ENCODE results near the gene LRRFIP1.

Gene LRRFIP1

GRCh38 chr2:237732790-237733381 is 105.5 kb downstream of the LRRFIP1 start:
- DNase-seq (ENCODE audit: low read depth) = no peak
- no peak for TF ChIP-seq CTCF (conservative IDR thresholded peaks at IDR 0.05; ENCODE audit: low read depth, low read length)
- H3K4me3 ChIP-seq (ENCODE audit: low read length) = no peak overlapping the region

GRCh38 chr2:237733677-237734300 is 106.4 kb downstream of the LRRFIP1 start:
- DNase-seq (ENCODE audit: low read depth) = no peak
- no peak overlapping the region for H3K4me3 ChIP-seq (ENCODE audit: low read length)
- no peak for TF ChIP-seq CTCF (conservative IDR thresholded peaks at IDR 0.05; ENCODE audit: low read depth, low read length)

GRCh38 chr2:237734905-237735623 is 107.7 kb downstream of the LRRFIP1 start:
- TF ChIP-seq CTCF (conservative IDR thresholded peaks at IDR 0.05; ENCODE audit: low read depth, low read length) = no peak
- no peak overlapping the region for H3K4me3 ChIP-seq (ENCODE audit: low read length)
- DNase-seq (ENCODE audit: low read depth) = no peak

- no peak overlapping the region for H3K4me3 ChIP-seq (ENCODE audit: low read length)
- DNase-seq (ENCODE audit: low read depth) = no peak
- no peak for TF ChIP-seq CTCF (conservative IDR thresholded peaks at IDR 0.05; ENCODE audit: low read depth, low read length)
Observed at GRCh38 chr2:237735798-237736197, 108.4 kb downstream of the LRRFIP1 start.

DNA sequence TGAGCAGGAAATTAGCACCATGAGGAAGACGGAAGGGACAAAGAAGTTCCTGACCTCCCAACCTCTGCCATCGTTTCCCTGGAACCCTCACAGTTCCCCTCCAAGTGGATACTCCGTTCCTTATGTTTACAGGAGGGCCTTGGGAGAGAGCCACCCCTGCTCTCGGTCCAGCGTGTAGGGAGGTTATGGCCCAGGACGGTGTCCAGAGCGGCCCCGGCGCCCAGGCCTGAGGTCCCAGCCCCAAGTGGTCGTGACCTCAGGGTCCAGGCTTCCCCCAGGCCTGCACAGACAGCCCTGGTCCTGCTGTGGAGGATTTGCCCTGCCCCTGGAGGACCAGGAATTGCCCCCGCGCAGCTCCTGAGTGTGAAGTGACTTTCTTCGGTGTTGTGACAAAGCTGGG is 109.4 kb downstream of the LRRFIP1 start:
- no peak overlapping the region for H3K4me3 ChIP-seq (ENCODE audit: low read length)
- TF ChIP-seq CTCF (conservative IDR thresholded peaks at IDR 0.05; ENCODE audit: low read depth, low read length) = no peak

DNA sequence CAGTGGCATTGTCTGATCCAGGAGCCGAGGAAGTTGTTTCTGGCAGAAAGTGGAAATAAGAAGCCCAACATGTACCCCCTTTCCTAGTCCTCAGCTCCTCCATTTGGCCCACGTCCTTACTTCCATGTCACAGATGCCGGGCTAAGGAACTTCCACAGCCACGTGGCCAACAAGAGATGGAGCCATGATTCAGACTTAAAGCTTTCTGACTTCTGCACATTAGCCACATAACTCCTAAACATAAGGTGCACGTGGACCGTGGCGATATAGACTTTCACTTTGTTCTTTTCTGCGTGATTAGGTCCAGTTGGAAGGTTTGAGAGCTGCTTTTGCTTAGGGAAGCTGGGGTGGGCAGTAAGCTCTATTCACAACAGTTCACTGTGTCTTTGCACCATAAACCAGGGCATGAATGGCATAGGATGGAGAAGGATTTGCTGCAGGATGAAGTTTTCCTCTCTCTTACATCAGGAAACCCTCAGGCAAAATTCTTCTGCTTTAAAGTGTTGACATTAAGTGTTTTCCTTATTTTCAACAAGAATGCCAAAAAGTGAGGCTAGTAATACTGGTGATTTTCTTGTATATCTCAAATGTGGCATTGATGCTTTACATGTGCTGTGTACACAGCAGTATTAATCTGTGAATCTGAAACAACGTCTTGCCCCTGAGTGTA is 109.9 kb downstream of the LRRFIP1 start:
- no peak for TF ChIP-seq CTCF (conservative IDR thresholded peaks at IDR 0.05; ENCODE audit: low read depth, low read length)
- H3K4me3 ChIP-seq (ENCODE audit: low read length) = no peak overlapping the region
- no peak for DNase-seq (ENCODE audit: low read depth)

More for the DNA sequence above, 109.4 kb downstream of the LRRFIP1 start:
- DNase-seq (ENCODE audit: low read depth) = no peak
